ENCODE results near the gene CAD.

DNA sequence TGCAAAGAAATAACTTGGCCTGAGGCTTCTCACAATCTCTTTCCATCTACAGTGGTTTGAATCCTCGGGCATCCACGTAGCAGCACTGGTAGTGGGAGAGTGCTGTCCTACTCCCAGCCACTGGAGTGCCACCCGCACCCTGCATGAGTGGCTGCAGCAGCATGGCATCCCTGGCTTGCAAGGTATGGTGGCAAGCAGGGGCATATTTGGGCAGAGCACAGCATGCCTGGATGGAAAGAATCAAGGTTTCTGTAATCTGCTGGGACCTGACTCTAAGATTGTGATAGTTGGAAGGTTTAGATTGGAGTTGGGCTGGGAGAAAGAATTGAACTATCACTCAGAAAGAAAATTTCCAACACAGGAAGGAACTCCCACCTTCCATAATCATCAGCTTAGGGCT lies 4.0 kb downstream of the CAD start:
- TF ChIP-seq, protein P1, sequence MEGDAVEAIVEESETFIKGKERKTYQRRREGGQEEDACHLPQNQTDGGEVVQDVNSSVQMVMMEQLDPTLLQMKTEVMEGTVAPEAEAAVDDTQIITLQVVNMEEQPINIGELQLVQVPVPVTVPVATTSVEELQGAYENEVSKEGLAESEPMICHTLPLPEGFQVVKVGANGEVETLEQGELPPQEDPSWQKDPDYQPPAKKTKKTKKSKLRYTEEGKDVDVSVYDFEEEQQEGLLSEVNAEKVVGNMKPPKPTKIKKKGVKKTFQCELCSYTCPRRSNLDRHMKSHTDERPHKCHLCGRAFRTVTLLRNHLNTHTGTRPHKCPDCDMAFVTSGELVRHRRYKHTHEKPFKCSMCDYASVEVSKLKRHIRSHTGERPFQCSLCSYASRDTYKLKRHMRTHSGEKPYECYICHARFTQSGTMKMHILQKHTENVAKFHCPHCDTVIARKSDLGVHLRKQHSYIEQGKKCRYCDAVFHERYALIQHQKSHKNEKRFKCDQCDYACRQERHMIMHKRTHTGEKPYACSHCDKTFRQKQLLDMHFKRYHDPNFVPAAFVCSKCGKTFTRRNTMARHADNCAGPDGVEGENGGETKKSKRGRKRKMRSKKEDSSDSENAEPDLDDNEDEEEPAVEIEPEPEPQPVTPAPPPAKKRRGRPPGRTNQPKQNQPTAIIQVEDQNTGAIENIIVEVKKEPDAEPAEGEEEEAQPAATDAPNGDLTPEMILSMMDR (conservative IDR thresholded peaks at IDR 0.05; ENCODE audit: low read length): no peak
- TF ChIP-seq EZH2phosphoT487 (IDR thresholded peaks at IDR 0.05; ENCODE audit: borderline replicate concordance): no peak
